H1 (cell line): ENCODE results near the gene PRG3. TPM values are rescaled to one million over a fixed set of nuclear protein-coding genes. Genes with fewer than 3 reads are reported as not detected.

Experiments used
- ASH2L ChIP-seq: fragments of 200-600, 300-600 bp; sonication (generic); IDR thresholded peaks from one replicate; pipeline ENCODE4 v1.7.1; 2017; ENCODE audit warnings: low read length
- BRCA1 ChIP-seq: IDR thresholded peaks from 2 replicates; pipeline ENCODE4 v1.6.1; 2012; ENCODE audit warnings: low read depth, low read length, improper control_type of control experiment
- EP300 ChIP-seq, 2 experiments: IDR thresholded peaks; 1 replicate in 1 of 2; 2 replicates in 1 of 2; pipeline ENCODE4 v1.6.1; 2011 to 2012; ENCODE audit warnings: low read depth in 2 of 2, low read length in 2 of 2, mild to moderate bottlenecking in 2 of 2, borderline replicate concordance in 1 of 2, inconsistent platforms in 1 of 2, moderate library complexity in 1 of 2
- JUND ChIP-seq: IDR thresholded peaks from 2 replicates; pipeline ENCODE4 v1.6.1; 2011; ENCODE audit warnings: mild to moderate bottlenecking, improper control_type of control experiment, low read length
- RBBP5 ChIP-seq: IDR thresholded peaks from 2 replicates; pipeline ENCODE4 v1.7.1; 2012; ENCODE audit warnings: low read depth, mild to moderate bottlenecking, inconsistent platforms, low read length, moderate library complexity, borderline replicate concordance
- TBP ChIP-seq: IDR thresholded peaks from 2 replicates; pipeline ENCODE4 v1.6.1; 2011; ENCODE audit warnings: low read depth, low read length, improper control_type of control experiment
- polyA plus RNA-seq, 7 experiments: library from polyadenylated mRNA; depleted of rRNA in 3 of 7; stranded (reverse) in 5 of 7; unstranded in 2 of 7; fragments of >200 nt in 5 of 7; fragments of 200-250 nt in 2 of 7; gene quantifications; 1 replicate in 5 of 7; 2 replicates in 1 of 7; 4 replicates in 1 of 7; pipeline versions ENCODE4 v1.2.1 to v1.2.3, GENCODE V29; 2011 to 2013; ENCODE audit warnings: missing spikeins in 2 of 7, mixed read lengths in 2 of 7
- total RNA-seq: library from RNA; stranded (reverse); fragmentation: NEBNext Ultra II Directional; extraction: Animal tissue kit (Norgen Biotek cat#: 25700); gene quantifications from 2 replicates; pipeline ENCODE4 v1.2.1, GENCODE V29; 2021
- TF ChIP-seq, protein P1 (sequence below): fragments of 300-600 bp; sonication (generic); IDR thresholded peaks from 2 replicates; pipeline ENCODE4 v1.7.1; 2012; ENCODE audit warnings: low read length, moderate library complexity, mild to moderate bottlenecking, inconsistent platforms; ENCODE audit not compliant: insufficient replicate concordance
- TF ChIP-seq, protein P2 (sequence below): IDR thresholded peaks from 2 replicates; pipeline ENCODE4 v1.6.1; 2012; ENCODE audit warnings: inconsistent platforms

Gene PRG3
- total and polyA plus RNA-seq, 2 of the 8 experiments (the other 6 are each of a cell fraction or from before 2014, with no cell fraction given) = not detected

DNA sequence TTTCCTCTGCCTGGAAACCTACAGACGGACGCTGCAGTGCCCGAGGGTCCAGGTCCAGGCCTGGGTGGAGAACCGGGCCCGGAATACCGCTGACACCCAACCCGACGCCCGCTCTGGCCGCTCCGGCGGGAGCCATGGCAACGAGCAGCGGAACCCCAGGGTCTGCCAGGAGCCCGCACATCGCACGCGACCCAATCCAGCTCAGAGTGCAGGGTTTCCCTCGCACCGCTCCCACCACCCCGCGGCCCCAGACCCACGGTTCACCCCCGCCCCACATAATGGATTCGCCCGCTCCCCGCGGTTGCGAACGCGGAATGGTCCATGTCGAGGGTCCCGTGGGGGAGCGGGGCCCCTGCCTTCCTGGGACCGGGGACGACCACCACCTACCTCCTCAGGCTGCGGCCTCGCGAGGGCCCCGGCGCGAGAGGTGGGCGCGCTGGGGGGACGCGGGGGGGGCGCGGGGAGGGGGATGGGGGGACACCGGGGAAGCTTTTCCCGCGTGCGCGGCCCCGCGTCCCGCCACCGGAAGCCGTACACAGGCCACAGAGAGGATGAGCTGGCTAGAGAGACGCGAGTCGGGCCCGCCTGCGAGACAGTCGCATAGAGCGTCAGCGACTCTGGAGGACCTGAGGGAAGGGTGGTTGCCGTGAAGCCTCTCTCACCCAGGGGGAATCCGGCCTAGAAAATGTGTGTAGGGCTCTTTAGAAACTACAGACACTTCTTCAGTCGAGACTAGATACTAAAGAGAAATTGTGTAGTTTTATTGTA, 45.4 kb downstream of the PRG3 start, which contains the start of gene SSRP1 (continued):
- TF ChIP-seq, protein P1, sequence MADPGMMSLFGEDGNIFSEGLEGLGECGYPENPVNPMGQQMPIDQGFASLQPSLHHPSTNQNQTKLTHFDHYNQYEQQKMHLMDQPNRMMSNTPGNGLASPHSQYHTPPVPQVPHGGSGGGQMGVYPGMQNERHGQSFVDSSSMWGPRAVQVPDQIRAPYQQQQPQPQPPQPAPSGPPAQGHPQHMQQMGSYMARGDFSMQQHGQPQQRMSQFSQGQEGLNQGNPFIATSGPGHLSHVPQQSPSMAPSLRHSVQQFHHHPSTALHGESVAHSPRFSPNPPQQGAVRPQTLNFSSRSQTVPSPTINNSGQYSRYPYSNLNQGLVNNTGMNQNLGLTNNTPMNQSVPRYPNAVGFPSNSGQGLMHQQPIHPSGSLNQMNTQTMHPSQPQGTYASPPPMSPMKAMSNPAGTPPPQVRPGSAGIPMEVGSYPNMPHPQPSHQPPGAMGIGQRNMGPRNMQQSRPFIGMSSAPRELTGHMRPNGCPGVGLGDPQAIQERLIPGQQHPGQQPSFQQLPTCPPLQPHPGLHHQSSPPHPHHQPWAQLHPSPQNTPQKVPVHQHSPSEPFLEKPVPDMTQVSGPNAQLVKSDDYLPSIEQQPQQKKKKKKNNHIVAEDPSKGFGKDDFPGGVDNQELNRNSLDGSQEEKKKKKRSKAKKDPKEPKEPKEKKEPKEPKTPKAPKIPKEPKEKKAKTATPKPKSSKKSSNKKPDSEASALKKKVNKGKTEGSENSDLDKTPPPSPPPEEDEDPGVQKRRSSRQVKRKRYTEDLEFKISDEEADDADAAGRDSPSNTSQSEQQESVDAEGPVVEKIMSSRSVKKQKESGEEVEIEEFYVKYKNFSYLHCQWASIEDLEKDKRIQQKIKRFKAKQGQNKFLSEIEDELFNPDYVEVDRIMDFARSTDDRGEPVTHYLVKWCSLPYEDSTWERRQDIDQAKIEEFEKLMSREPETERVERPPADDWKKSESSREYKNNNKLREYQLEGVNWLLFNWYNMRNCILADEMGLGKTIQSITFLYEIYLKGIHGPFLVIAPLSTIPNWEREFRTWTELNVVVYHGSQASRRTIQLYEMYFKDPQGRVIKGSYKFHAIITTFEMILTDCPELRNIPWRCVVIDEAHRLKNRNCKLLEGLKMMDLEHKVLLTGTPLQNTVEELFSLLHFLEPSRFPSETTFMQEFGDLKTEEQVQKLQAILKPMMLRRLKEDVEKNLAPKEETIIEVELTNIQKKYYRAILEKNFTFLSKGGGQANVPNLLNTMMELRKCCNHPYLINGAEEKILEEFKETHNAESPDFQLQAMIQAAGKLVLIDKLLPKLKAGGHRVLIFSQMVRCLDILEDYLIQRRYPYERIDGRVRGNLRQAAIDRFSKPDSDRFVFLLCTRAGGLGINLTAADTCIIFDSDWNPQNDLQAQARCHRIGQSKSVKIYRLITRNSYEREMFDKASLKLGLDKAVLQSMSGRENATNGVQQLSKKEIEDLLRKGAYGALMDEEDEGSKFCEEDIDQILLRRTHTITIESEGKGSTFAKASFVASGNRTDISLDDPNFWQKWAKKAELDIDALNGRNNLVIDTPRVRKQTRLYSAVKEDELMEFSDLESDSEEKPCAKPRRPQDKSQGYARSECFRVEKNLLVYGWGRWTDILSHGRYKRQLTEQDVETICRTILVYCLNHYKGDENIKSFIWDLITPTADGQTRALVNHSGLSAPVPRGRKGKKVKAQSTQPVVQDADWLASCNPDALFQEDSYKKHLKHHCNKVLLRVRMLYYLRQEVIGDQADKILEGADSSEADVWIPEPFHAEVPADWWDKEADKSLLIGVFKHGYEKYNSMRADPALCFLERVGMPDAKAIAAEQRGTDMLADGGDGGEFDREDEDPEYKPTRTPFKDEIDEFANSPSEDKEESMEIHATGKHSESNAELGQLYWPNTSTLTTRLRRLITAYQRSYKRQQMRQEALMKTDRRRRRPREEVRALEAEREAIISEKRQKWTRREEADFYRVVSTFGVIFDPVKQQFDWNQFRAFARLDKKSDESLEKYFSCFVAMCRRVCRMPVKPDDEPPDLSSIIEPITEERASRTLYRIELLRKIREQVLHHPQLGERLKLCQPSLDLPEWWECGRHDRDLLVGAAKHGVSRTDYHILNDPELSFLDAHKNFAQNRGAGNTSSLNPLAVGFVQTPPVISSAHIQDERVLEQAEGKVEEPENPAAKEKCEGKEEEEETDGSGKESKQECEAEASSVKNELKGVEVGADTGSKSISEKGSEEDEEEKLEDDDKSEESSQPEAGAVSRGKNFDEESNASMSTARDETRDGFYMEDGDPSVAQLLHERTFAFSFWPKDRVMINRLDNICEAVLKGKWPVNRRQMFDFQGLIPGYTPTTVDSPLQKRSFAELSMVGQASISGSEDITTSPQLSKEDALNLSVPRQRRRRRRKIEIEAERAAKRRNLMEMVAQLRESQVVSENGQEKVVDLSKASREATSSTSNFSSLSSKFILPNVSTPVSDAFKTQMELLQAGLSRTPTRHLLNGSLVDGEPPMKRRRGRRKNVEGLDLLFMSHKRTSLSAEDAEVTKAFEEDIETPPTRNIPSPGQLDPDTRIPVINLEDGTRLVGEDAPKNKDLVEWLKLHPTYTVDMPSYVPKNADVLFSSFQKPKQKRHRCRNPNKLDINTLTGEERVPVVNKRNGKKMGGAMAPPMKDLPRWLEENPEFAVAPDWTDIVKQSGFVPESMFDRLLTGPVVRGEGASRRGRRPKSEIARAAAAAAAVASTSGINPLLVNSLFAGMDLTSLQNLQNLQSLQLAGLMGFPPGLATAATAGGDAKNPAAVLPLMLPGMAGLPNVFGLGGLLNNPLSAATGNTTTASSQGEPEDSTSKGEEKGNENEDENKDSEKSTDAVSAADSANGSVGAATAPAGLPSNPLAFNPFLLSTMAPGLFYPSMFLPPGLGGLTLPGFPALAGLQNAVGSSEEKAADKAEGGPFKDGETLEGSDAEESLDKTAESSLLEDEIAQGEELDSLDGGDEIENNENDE = no peak
- peak; percentile 65 for TF ChIP-seq JUND
- no peak for TF ChIP-seq BRCA1
- TF ChIP-seq TBP = peak; percentile 74
- TF ChIP-seq ASH2L = peak; percentile 66
- TF ChIP-seq, protein P2, sequence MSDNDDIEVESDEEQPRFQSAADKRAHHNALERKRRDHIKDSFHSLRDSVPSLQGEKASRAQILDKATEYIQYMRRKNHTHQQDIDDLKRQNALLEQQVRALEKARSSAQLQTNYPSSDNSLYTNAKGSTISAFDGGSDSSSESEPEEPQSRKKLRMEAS = peak; percentile 49; the same call in 1 of the 2 replicates
- TF ChIP-seq RBBP5 = peak; percentile 50; the same call in 1 of the 2 replicates
- TF ChIP-seq EP300 (IDR thresholded peaks at IDR 0.05; ENCODE audit: borderline replicate concordance in 1 of 2, low read depth in 2 of 2, low read length in 2 of 2) = peak in 1 of 2 experiments; percentile 96; a peak in 2 of 3 replicates
